Measurements from ENCODE around the gene THRAP3. TPM values are rescaled to one million over a fixed set of nuclear protein-coding genes. Genes with fewer than 3 reads are reported as not detected.

Gene THRAP3
- total and polyA plus RNA-seq, 2 donors (not counting 3 experiments of a cell fraction or from before 2014, with no cell fraction given), result 38.0 to 144 TPM

DNA sequence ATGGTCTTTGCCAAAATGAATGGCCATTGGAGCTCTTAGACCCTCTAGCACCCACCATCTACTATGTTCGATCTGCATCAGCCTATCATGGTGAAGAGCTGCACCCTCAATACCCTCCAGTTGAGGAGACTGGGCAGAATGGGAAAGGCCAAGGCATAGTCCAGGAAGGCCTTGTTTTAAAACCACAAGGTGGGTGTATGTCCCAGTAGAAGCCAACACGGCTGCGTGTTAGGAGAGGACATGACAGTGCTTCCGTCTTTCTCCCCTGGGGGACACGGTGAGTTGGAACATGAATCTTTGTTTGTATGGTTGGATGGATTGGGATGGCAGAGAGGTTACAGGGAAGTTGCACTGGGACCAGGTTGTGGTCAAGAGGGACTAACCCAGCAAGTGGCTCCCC is 63.4 kb downstream of the THRAP3 start:
- Histone ChIP-seq H3K27me3 (ENCODE audit: control insufficient read depth in 2 of 2, insufficient read depth in 2 of 2, low read length in 2 of 2) (no peaks in the 10 kb centered on the region), H3K27ac (ENCODE audit: insufficient read depth, low read depth, low read length) (no peak overlapping the region), H3K4me1 (ENCODE audit: control insufficient read depth, extremely low read depth, insufficient read depth, low read length) (no peaks in the 10 kb centered on the region), H2AFZ (ENCODE audit: low read depth, low read length) (no peak overlapping the region), H3K9me1 (replicated peaks; ENCODE audit: control insufficient read depth, extremely low read depth, insufficient read depth, low read length) (no peaks in the 10 kb centered on the region), H3K4me2 (ENCODE audit: insufficient read depth, low read length) (no peak overlapping the region), H3K4me3 (replicated peaks in 1 of 3; ENCODE audit: insufficient read depth in 1 of 3, low read depth in 1 of 3, low read length in 3 of 3) (no peak overlapping the region), H4K20me1 (replicated peaks; ENCODE audit: control insufficient read depth, extremely low read depth, insufficient read depth, low read length) (no peaks in the 10 kb centered on the region), H3K9me3 (replicated peaks; ENCODE audit: control insufficient read depth, insufficient read depth, low read length) (no peaks in the 10 kb centered on the region), H3K36me3 (ENCODE audit: control insufficient read depth in 2 of 2, extremely low read depth in 1 of 2, insufficient read depth in 2 of 2, low read length in 2 of 2) (peaks cover 51 to 52% of the 10 kb centered on the region in 2 experiments), H3K79me2 (ENCODE audit: control insufficient read depth, insufficient read depth, low read length) (peaks cover 37% of the 10 kb centered on the region), H3K9ac (replicated peaks; ENCODE audit: extremely low read depth, insufficient read depth, low read length) (no peak overlapping the region)
- no TSS peak for BruUV-seq (replicated peaks)
- DNase-seq (ENCODE audit: low read depth, low spot score) (no peak), FAIRE-seq (no peak)
- CTCF ChIA-PET, result interaction anchor here (1.2 to 3.4 kb wide), 3 partner anchors 13 to 153 kb away, joined by 4 to 81 read pairs (median 7); partner anchors contain the start of gene TRAPPC3
- intact Hi-C loops (cut with micrococcal nuclease) (no loop called here), dilution Hi-C loops (cut with MboI; ENCODE audit: extremely low pct_ligation_motif_present, low sequenced_read_pairs) (no loop called here)
- TF ChIP-seq JUN (IDR thresholded peaks at IDR 0.05; ENCODE audit: borderline replicate concordance, insufficient read depth, insufficient read length, low read depth) (no peak), POLR2AphosphoS5 (IDR thresholded peaks at IDR 0.05; ENCODE audit: insufficient read depth, low read depth, low read length) (no peak), POLR2A (IDR thresholded peaks at IDR 0.05; ENCODE audit: low read depth, low read length) (no peak), FOS (IDR thresholded peaks at IDR 0.05; ENCODE audit: borderline replicate concordance, insufficient read depth, low read length) (no peak), EZH2 (IDR thresholded peaks at IDR 0.05; ENCODE audit: borderline replicate concordance, low read depth, low read length, severe bottlenecking) (no peak), GATA2 (IDR thresholded peaks at IDR 0.05; ENCODE audit: insufficient read depth, insufficient read length, low read depth, low read length) (no peak), MYC (IDR thresholded peaks at IDR 0.05; ENCODE audit: low read depth, low read length) (no peak)
- TF ChIP-seq, protein P1, sequence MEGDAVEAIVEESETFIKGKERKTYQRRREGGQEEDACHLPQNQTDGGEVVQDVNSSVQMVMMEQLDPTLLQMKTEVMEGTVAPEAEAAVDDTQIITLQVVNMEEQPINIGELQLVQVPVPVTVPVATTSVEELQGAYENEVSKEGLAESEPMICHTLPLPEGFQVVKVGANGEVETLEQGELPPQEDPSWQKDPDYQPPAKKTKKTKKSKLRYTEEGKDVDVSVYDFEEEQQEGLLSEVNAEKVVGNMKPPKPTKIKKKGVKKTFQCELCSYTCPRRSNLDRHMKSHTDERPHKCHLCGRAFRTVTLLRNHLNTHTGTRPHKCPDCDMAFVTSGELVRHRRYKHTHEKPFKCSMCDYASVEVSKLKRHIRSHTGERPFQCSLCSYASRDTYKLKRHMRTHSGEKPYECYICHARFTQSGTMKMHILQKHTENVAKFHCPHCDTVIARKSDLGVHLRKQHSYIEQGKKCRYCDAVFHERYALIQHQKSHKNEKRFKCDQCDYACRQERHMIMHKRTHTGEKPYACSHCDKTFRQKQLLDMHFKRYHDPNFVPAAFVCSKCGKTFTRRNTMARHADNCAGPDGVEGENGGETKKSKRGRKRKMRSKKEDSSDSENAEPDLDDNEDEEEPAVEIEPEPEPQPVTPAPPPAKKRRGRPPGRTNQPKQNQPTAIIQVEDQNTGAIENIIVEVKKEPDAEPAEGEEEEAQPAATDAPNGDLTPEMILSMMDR (IDR thresholded peaks at IDR 0.05; ENCODE audit: extremely low read depth in 1 of 2, insufficient read depth in 1 of 2, low read depth in 1 of 2, low read length in 2 of 2), result no peak
- POLR2A ChIA-PET, result no interaction called here
